GM04504 (cell line): Measurements from ENCODE around the gene SKAP1.
"Not testable (repeated sequence)": the region's sequence is repeated elsewhere in the genome, so short reads cannot be mapped to it uniquely, and the experiment has no call there.

Experiments
- DNase-seq: peaks from one replicate; pipeline ENCODE4 v3.0.0-alpha.2; 2012; ENCODE audit warnings: low read depth

SKAP1 gene

GRCh38 chr17:48445248-48445620 is 15.2 kb upstream of the SKAP1 start:
- DNase-seq, result no peak

- no peak for DNase-seq
Measured at GRCh38 chr17:48444516-48445247, 14.7 kb upstream of the SKAP1 start.

GRCh38 chr17:48443712-48444111 is 13.7 kb upstream of the SKAP1 start:
- DNase-seq, result no peak

GRCh38 chr17:48442819-48443218 is 12.8 kb upstream of the SKAP1 start:
- DNase-seq, result no peak

GRCh38 chr17:48441862-48442261 is 11.8 kb upstream of the SKAP1 start:
- no peak for DNase-seq

- no peak for DNase-seq
Measured at GRCh38 chr17:48441231-48441711, 11.3 kb upstream of the SKAP1 start.

GRCh38 chr17:48440669-48441068 is 10.7 kb upstream of the SKAP1 start:
- no peak for DNase-seq

- DNase-seq, result no peak
Measured at GRCh38 chr17:48439875-48440505, 10.0 kb upstream of the SKAP1 start.

- no peak for DNase-seq
Measured at GRCh38 chr17:48439110-48439850, 9.3 kb upstream of the SKAP1 start.

- DNase-seq, result no peak
Measured at GRCh38 chr17:48438516-48439061, 8.6 kb upstream of the SKAP1 start.

- no peak for DNase-seq
Measured at GRCh38 chr17:48433896-48434295, 3.9 kb upstream of the SKAP1 start.

- DNase-seq, result no peak
Measured at GRCh38 chr17:48432820-48433775, 3.1 kb upstream of the SKAP1 start.

GRCh38 chr17:48429156-48429555 is 858 bp downstream of the SKAP1 start:
- no peak for DNase-seq

GRCh38 chr17:48427598-48427997 is 2.4 kb downstream of the SKAP1 start:
- no peak for DNase-seq

- no peak for DNase-seq
Measured at GRCh38 chr17:48426761-48427500, 3.1 kb downstream of the SKAP1 start.

- no peak for DNase-seq
Measured at GRCh38 chr17:48426019-48426665, 3.9 kb downstream of the SKAP1 start.

- not testable (repeated sequence) for DNase-seq
Measured at GRCh38 chr17:48422060-48422459, 8.0 kb downstream of the SKAP1 start.

GRCh38 chr17:48420823-48421222 is 9.2 kb downstream of the SKAP1 start:
- no peak for DNase-seq

- no peak for DNase-seq
Measured at GRCh38 chr17:48416971-48417370, 13.0 kb downstream of the SKAP1 start.
